Right lobe of liver (tissue), 4 donors: Measurements from ENCODE around the gene WDFY3.

ENCODE experiments used
- CTCF ChIP-seq, 4 donors: fragments of 200-600 bp in 3 of 4; fragments of 450-650 bp in 1 of 4; IDR thresholded peaks; one replicate each; pipeline versions ENCODE4 v1.5.1 to v1.8.0; 2016 to 2022; ENCODE audit warnings: antibody characterized with exemption in 4 of 4, mild to moderate bottlenecking in 2 of 4
- POLR2A ChIP-seq: fragments of 450-650 bp; IDR thresholded peaks from one replicate; pipeline ENCODE4 v1.6.1; 2017; ENCODE audit warnings: antibody characterized with exemption, mild to moderate bottlenecking
- donor health status: DM: no; HTN: no; CAD: no.
- donor health status: DM: no; HTN: no; CAD: no.
- donor health status: DM: no; HTN: yes; CAD: no.

GRCh38 chr4:84968925-84969324 lies 2.4 kb upstream of the WDFY3 start:
- TF ChIP-seq CTCF (IDR thresholded peaks at IDR 0.05) (no peak), POLR2A (no peak)
